RWPE1 (cell line): Measurements from ENCODE around the gene TYROBP.

ENCODE experiments used
- CTCF ChIA-PET: fragments of 350-600 bp; sonication (Branson Sonifier 250); formaldehyde crosslinking; extraction: SDS; loops from one replicate; lab custom pipeline; 2021; lab: Yijun Ruan, JAX
- POLR2A ChIA-PET: fragments of 400-600 bp; formaldehyde crosslinking; extraction: SDS; loops from one replicate; lab custom pipeline; 2020; ENCODE audit warnings: antibody characterized with exemption; ENCODE audit not compliant: low non-redundant PET; lab: Yijun Ruan, JAX
- DNase-seq: peaks from one replicate; pipeline ENCODE4 v3.0.0; 2012; ENCODE audit warnings: low spot score
- H3K27ac ChIP-seq: fragments of 450-650 bp; 2 replicates; pipeline ENCODE4 v1.5.1; 2017
- TF ChIP-seq, protein P1 (sequence below): fragments of 450-650 bp; conservative IDR thresholded peaks from 2 replicates; pipeline ENCODE4 v1.5.1; 2017; ENCODE audit warnings: low read depth, mild to moderate bottlenecking

TYROBP gene

DNA sequence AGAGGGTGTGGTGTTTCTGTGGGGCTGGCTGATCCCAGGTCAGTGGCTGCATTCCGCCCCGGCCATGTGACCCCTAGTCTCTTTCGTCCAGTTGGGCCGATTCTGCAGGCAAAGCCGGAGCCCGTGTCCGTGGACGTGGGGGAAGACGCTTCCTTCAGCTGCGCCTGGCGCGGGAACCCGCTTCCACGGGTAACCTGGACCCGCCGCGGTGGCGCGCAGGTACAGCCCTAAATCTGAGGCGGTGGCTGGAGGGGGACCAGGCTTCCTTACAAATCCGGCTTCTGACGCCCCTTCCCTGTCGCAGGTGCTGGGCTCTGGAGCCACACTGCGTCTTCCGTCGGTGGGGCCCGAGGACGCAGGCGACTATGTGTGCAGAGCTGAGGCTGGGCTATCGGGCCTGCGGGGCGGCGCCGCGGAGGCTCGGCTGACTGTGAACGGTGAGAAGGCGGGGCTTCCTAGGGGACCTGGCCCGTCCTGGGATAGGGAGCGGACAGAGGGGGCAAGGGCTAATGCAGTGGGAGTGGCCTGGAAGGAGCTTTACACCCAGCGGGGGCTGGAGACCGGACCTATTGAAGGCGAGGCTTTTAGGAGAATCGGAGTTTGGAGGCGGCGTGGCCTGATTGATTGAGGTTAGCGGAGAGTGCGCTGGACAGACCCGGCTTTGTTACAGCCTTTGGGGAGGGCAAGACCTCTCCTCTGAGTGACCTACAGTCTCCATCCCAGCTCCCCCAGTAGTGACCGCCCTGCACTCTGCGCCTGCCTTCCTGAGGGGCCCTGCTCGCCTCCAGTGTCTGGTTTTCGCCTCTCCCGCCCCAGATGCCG, 47.1 kb downstream of the TYROBP start:
- no peak for DNase-seq
- H3K27ac ChIP-seq: no peak overlapping the region
- ChIA-PET POLR2A (no interaction called here), CTCF (no interaction called here)
- TF ChIP-seq, protein P1, sequence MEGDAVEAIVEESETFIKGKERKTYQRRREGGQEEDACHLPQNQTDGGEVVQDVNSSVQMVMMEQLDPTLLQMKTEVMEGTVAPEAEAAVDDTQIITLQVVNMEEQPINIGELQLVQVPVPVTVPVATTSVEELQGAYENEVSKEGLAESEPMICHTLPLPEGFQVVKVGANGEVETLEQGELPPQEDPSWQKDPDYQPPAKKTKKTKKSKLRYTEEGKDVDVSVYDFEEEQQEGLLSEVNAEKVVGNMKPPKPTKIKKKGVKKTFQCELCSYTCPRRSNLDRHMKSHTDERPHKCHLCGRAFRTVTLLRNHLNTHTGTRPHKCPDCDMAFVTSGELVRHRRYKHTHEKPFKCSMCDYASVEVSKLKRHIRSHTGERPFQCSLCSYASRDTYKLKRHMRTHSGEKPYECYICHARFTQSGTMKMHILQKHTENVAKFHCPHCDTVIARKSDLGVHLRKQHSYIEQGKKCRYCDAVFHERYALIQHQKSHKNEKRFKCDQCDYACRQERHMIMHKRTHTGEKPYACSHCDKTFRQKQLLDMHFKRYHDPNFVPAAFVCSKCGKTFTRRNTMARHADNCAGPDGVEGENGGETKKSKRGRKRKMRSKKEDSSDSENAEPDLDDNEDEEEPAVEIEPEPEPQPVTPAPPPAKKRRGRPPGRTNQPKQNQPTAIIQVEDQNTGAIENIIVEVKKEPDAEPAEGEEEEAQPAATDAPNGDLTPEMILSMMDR: no peak

- TF ChIP-seq, protein P1: no peak
- CTCF ChIA-PET: no interaction called here
- no peak for DNase-seq
- H3K27ac ChIP-seq: no peak overlapping the region
- POLR2A ChIA-PET: no interaction called here
Observed at GRCh38 chr19:35860436-35860817, 47.7 kb downstream of the TYROBP start.

DNA sequence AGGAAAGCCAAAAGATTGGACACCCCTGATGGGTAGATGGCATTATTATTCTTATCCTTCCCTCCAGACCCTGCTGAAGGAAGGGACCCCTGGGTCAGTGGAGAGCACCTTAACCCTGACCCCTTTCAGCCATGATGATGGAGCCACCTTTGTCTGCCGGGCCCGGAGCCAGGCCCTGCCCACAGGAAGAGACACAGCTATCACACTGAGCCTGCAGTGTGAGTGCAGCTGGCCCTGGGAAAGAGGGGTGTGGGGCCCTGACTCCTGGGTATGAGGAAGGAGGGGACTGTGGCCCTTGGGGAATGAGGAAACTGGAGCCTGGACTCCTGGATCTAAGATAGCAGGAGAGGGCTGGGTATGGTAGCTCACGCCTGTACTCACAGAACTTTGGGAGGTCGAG, 48.7 kb downstream of the TYROBP start:
- ChIA-PET POLR2A (no interaction called here), CTCF (no interaction called here)
- TF ChIP-seq, protein P1: no peak
- DNase-seq: no peak
- no peak overlapping the region for H3K27ac ChIP-seq

DNA sequence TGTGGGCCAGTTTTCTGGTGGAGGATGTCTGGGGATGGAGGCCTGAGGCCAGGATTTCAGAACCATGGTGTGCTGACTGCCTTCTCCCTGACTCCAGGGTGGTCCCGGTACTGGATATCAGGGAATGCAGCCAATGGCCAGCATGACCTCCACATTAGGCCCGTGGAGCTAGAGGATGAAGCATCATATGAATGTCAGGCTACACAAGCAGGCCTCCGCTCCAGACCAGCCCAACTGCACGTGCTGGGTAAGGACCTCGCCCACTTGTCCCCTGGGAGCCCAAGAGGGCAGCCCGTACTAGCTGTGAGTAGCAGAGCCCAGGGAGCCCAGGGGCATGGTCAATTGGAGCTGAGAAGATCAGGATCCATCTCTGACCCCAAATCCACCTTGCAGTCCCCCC, 49.8 kb downstream of the TYROBP start:
- ChIA-PET CTCF (no interaction called here), POLR2A (no interaction called here)
- no peak for DNase-seq
- H3K27ac ChIP-seq: no peak overlapping the region
- TF ChIP-seq, protein P1: no peak

DNA sequence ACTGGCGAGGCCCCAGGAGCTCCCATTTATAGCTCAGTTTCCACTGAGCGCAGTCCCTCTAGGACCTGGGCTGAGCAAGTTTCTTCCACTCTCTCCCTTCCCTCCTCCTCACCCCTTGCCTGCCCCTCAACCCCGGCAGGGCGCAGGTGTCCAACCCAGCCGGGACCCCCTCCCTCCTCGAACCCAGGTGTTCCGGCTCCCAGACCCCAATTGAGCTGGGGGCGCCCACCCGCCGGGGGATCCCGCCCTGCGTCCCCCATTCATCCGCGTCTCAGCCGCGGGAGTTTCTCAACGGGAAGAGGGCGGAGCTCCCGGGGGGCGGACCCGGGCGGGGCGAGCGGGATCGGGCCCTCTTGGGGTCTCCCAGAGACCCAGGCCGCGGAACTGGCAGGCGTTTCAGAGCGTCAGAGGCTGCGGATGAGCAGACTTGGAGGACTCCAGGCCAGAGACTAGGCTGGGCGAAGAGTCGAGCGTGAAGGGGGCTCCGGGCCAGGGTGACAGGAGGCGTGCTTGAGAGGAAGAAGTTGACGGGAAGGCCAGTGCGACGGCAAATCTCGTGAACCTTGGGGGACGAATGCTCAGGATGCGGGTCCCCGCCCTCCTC, 51.4 kb downstream of the TYROBP start, which contains the start of gene KIRREL2:
Gene KIRREL2 (plus strand): TSS at position 366 of the 604 bp plus-strand sequence. CDS start 209 bp downstream, at position 575.
- TF ChIP-seq, protein P1: no peak
- DNase-seq: no peak
- CTCF ChIA-PET: interaction anchor here (0.6 to 1.3 kb wide), 2 partner anchors 23 to 173 kb away, joined by 5 to 8 read pairs; no protein-coding TSS in a partner anchor
- POLR2A ChIA-PET: no interaction called here
- no peak within 1 kb of the TSS for H3K27ac ChIP-seq
